HepG2 (cell line): ENCODE results near the gene PCBD1. TPM values are rescaled to one million over a fixed set of nuclear protein-coding genes. Genes with fewer than 3 reads are reported as not detected.

Source experiments
- CBFB ChIP-seq: sonication (generic); formaldehyde crosslinking; IDR thresholded peaks from 2 replicates; pipeline ENCODE4 v1.4.0; 2020; ENCODE audit warnings: missing genetic modification reagents
- FOXJ3 ChIP-seq: sonication (generic); formaldehyde crosslinking; IDR thresholded peaks from 2 replicates; pipeline ENCODE4 v1.4.0; 2020; ENCODE audit warnings: missing genetic modification reagents, mild to moderate bottlenecking, borderline replicate concordance
- GABPB1 ChIP-seq: IDR thresholded peaks from 2 replicates; pipeline ENCODE4 v1.6.1; 2016; ENCODE audit warnings: mild to moderate bottlenecking, missing genetic modification reagents, moderate library complexity, missing compliant biosample characterization
- GATAD1 ChIP-seq: IDR thresholded peaks from 2 replicates; pipeline ENCODE4 v1.6.1; 2016; ENCODE audit warnings: missing genetic modification reagents, missing compliant biosample characterization
- GLI4 ChIP-seq: sonication (generic); formaldehyde crosslinking; IDR thresholded peaks from 2 replicates; pipeline ENCODE4 v1.5.1; 2020; ENCODE audit warnings: missing genetic modification reagents, mild to moderate bottlenecking, moderate library complexity, borderline replicate concordance
- HOXA9 ChIP-seq: sonication (generic); formaldehyde crosslinking; IDR thresholded peaks from 2 replicates; pipeline ENCODE4 v1.8.1; 2022; ENCODE audit warnings: missing genetic modification reagents, mild to moderate bottlenecking, moderate library complexity, borderline replicate concordance
- KDM2A ChIP-seq: sonication (generic); formaldehyde crosslinking; IDR thresholded peaks from 2 replicates; pipeline ENCODE4 v1.4.0; 2020; ENCODE audit warnings: low read depth, missing genetic modification reagents, borderline replicate concordance
- KDM6A ChIP-seq: IDR thresholded peaks from 2 replicates; pipeline ENCODE4 v1.6.1; 2016; ENCODE audit warnings: low read depth
- KLF13 ChIP-seq: sonication (generic); formaldehyde crosslinking; IDR thresholded peaks from 2 replicates; pipeline ENCODE4 v1.4.0; 2020; ENCODE audit warnings: mild to moderate bottlenecking, missing genetic modification reagents
- MED1 ChIP-seq: sonication (generic); formaldehyde crosslinking; IDR thresholded peaks from 2 replicates; pipeline ENCODE4 v1.4.0; 2020; ENCODE audit warnings: missing genetic modification reagents
- NCOA5 ChIP-seq: sonication (generic); formaldehyde crosslinking; IDR thresholded peaks from 2 replicates; pipeline ENCODE4 v1.4.0; 2020; ENCODE audit warnings: missing genetic modification reagents
- PHF5A ChIP-seq: IDR thresholded peaks from one replicate; pipeline ENCODE4 v1.6.1; 2018; ENCODE audit warnings: low read depth, missing genetic modification reagents; ENCODE audit not compliant: unreplicated experiment
- RXRA ChIP-seq: sonication (generic); formaldehyde crosslinking; IDR thresholded peaks from 2 replicates; pipeline ENCODE4 v1.5.1; 2020; ENCODE audit warnings: missing genetic modification reagents
- SATB2 ChIP-seq: sonication (generic); formaldehyde crosslinking; IDR thresholded peaks from 2 replicates; pipeline ENCODE4 v1.5.0; 2020; ENCODE audit warnings: missing genetic modification reagents
- TBX2 ChIP-seq: sonication (generic); formaldehyde crosslinking; IDR thresholded peaks from 2 replicates; pipeline ENCODE4 v1.5.0; 2020; ENCODE audit warnings: missing genetic modification reagents, mild to moderate bottlenecking, borderline replicate concordance
- ZBTB1 ChIP-seq: sonication (generic); formaldehyde crosslinking; IDR thresholded peaks from 2 replicates; pipeline ENCODE4 v1.4.0; 2020; ENCODE audit warnings: missing genetic modification reagents, borderline replicate concordance
- ZNF234 ChIP-seq: sonication (generic); formaldehyde crosslinking; conservative IDR thresholded peaks from 2 replicates; pipeline ENCODE4 v1.5.1; 2020; ENCODE audit warnings: mild to moderate bottlenecking, missing genetic modification reagents
- ZNF331 ChIP-seq: sonication (generic); formaldehyde crosslinking; IDR thresholded peaks from 2 replicates; pipeline ENCODE4 v1.4.0; 2020; ENCODE audit warnings: missing genetic modification reagents
- ZNF567 ChIP-seq: sonication (generic); formaldehyde crosslinking; IDR thresholded peaks from 2 replicates; pipeline ENCODE4 v1.8.1; 2023; ENCODE audit warnings: mild to moderate bottlenecking, missing genetic modification reagents, borderline replicate concordance
- ZSCAN21 ChIP-seq: sonication (generic); formaldehyde crosslinking; IDR thresholded peaks from 2 replicates; pipeline ENCODE4 v1.8.0; 2022; ENCODE audit warnings: mild to moderate bottlenecking, missing genetic modification reagents, moderate library complexity, borderline replicate concordance
- polyA plus RNA-seq, 8 experiments: library from polyadenylated mRNA; depleted of rRNA in 3 of 8; stranded (reverse) in 7 of 8; unstranded in 1 of 8; fragments of >200 nt; fragmentation: Illumina TruSeq in 4 of 8; extraction: Trizol in 4 of 8; gene quantifications; 2 replicates each; pipeline versions ENCODE4 v1.2.1 to v1.2.3, GENCODE V29; 2011 to 2016; ENCODE audit warnings: low read depth in 4 of 8, missing spikeins in 1 of 8, mixed read lengths in 1 of 8; ENCODE audit not compliant: insufficient read depth in 1 of 8
- total RNA-seq, 5 experiments: library from RNA; depleted of rRNA; stranded (reverse); fragments of >200 nt; fragmentation: Illumina TruSeq; extraction: Trizol; gene quantifications; 2 replicates each; pipeline ENCODE4 v1.2.3, GENCODE V29; 2016; ENCODE audit warnings: low read depth in 1 of 5
- TF ChIP-seq, protein P1 (sequence below): sonication (generic); formaldehyde crosslinking; IDR thresholded peaks from 2 replicates; pipeline ENCODE4 v1.4.0; 2020; ENCODE audit warnings: missing genetic modification reagents
- TF ChIP-seq, protein P2 (sequence below): sonication (generic); formaldehyde crosslinking; IDR thresholded peaks from 2 replicates; pipeline ENCODE4 v1.4.0; 2020; ENCODE audit warnings: missing genetic modification reagents
- TF ChIP-seq, protein P3 (sequence below): sonication (generic); formaldehyde crosslinking; IDR thresholded peaks from 2 replicates; pipeline ENCODE4 v1.4.0; 2020; ENCODE audit warnings: mild to moderate bottlenecking, missing genetic modification reagents
- TF ChIP-seq, protein P4 (sequence below): sonication (generic); formaldehyde crosslinking; IDR thresholded peaks from 2 replicates; pipeline ENCODE4 v1.5.1; 2020; ENCODE audit warnings: mild to moderate bottlenecking, missing genetic modification reagents, moderate library complexity

PCBD1 gene
- total and polyA plus RNA-seq, 2 of the 13 experiments (the other 11 are each of a cell fraction or from before 2014, with no cell fraction given): 95.3 to 168 TPM

DNA sequence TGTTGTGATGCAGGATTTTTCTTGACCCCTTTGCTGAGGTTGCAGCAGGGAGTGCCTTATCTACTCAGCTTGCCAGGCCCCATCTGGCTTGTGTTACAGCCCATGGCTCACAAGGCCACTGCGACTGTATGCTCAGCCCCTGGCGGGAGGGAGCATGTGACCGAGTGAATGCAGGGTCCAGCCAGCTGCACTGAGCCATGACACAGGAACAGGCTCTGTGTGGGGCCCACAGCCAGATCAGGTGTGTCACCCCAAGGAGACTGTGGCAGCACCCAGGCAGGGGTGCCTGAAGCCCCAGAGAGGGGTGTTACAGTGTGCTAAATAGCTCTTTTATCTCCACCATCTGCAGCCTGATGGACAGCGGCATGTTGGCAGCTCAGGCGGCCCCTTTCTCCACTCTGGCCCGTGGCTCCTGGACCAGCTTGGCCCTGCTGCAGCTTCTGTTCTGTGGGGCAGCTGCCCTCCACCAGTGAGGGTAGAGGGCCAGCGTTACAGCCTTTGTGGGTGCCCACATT lies 2.6 kb upstream of the PCBD1 start (continued):
- TF ChIP-seq HOXA9 (no peak), GATAD1 (CRISPR knock-in tag) (no peak), ZNF234 (no peak), TBX2 (peak; percentile 25; the same call in 1 of the 2 replicates), GABPB1 (peak; percentile 24; the same call in 1 of the 2 replicates), CBFB (no peak), NCOA5 (CRISPR knock-in tag) (no peak), KLF13 (no peak), ZNF331 (CRISPR knock-in tag) (peak; percentile 87), SATB2 (CRISPR knock-in tag) (no peak), RXRA (CRISPR knock-in tag) (0 out of 2 replicates have a peak, but pooled peaks have one; percentile 52), ZSCAN21 (CRISPR knock-in tag) (peak; percentile 74; the same call in 1 of the 2 replicates), ZNF567 (CRISPR knock-in tag) (no peak), KDM2A (CRISPR knock-in tag) (no peak), MED1 (CRISPR knock-in tag) (peak; percentile 56; the same call in 1 of the 2 replicates), FOXJ3 (CRISPR knock-in tag) (no peak), KDM6A (CRISPR knock-in tag) (no peak), PHF5A (CRISPR knock-in tag) (no peak), GLI4 (CRISPR knock-in tag) (no peak), ZBTB1 (CRISPR knock-in tag) (no peak)
- TF ChIP-seq, protein P1, sequence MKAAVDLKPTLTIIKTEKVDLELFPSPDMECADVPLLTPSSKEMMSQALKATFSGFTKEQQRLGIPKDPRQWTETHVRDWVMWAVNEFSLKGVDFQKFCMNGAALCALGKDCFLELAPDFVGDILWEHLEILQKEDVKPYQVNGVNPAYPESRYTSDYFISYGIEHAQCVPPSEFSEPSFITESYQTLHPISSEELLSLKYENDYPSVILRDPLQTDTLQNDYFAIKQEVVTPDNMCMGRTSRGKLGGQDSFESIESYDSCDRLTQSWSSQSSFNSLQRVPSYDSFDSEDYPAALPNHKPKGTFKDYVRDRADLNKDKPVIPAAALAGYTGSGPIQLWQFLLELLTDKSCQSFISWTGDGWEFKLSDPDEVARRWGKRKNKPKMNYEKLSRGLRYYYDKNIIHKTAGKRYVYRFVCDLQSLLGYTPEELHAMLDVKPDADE (CRISPR knock-in tag): no peak
- TF ChIP-seq, protein P2, sequence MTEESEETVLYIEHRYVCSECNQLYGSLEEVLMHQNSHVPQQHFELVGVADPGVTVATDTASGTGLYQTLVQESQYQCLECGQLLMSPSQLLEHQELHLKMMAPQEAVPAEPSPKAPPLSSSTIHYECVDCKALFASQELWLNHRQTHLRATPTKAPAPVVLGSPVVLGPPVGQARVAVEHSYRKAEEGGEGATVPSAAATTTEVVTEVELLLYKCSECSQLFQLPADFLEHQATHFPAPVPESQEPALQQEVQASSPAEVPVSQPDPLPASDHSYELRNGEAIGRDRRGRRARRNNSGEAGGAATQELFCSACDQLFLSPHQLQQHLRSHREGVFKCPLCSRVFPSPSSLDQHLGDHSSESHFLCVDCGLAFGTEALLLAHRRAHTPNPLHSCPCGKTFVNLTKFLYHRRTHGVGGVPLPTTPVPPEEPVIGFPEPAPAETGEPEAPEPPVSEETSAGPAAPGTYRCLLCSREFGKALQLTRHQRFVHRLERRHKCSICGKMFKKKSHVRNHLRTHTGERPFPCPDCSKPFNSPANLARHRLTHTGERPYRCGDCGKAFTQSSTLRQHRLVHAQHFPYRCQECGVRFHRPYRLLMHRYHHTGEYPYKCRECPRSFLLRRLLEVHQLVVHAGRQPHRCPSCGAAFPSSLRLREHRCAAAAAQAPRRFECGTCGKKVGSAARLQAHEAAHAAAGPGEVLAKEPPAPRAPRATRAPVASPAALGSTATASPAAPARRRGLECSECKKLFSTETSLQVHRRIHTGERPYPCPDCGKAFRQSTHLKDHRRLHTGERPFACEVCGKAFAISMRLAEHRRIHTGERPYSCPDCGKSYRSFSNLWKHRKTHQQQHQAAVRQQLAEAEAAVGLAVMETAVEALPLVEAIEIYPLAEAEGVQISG (CRISPR knock-in tag): 0 out of 2 replicates have a peak, but pooled peaks have one; percentile 42
- TF ChIP-seq, protein P3, sequence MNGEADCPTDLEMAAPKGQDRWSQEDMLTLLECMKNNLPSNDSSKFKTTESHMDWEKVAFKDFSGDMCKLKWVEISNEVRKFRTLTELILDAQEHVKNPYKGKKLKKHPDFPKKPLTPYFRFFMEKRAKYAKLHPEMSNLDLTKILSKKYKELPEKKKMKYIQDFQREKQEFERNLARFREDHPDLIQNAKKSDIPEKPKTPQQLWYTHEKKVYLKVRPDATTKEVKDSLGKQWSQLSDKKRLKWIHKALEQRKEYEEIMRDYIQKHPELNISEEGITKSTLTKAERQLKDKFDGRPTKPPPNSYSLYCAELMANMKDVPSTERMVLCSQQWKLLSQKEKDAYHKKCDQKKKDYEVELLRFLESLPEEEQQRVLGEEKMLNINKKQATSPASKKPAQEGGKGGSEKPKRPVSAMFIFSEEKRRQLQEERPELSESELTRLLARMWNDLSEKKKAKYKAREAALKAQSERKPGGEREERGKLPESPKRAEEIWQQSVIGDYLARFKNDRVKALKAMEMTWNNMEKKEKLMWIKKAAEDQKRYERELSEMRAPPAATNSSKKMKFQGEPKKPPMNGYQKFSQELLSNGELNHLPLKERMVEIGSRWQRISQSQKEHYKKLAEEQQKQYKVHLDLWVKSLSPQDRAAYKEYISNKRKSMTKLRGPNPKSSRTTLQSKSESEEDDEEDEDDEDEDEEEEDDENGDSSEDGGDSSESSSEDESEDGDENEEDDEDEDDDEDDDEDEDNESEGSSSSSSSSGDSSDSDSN (CRISPR knock-in tag): peak; percentile 50; the same call in 1 of the 2 replicates
- TF ChIP-seq, protein P4, sequence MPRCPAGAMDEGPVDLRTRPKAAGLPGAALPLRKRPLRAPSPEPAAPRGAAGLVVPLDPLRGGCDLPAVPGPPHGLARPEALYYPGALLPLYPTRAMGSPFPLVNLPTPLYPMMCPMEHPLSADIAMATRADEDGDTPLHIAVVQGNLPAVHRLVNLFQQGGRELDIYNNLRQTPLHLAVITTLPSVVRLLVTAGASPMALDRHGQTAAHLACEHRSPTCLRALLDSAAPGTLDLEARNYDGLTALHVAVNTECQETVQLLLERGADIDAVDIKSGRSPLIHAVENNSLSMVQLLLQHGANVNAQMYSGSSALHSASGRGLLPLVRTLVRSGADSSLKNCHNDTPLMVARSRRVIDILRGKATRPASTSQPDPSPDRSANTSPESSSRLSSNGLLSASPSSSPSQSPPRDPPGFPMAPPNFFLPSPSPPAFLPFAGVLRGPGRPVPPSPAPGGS: 0 out of 2 replicates have a peak, but pooled peaks have one; percentile 19
